Measurements from ENCODE around the gene ARHGEF17.

The ARHGEF17 gene

GRCh38 chr11:73392108-73393010, 84.3 kb downstream of the ARHGEF17 start:
- H3K4me1 ChIP-seq (ENCODE audit: insufficient read depth, low read length) = peaks cover 13% of the 10 kb centered on the region; the same call in 1 of the 2 replicates
- no peaks in the 10 kb centered on the region for H3K36me3 ChIP-seq (ENCODE audit: insufficient read depth, low read length)
- H3K9me3 ChIP-seq (ENCODE audit: control insufficient read depth, insufficient read depth, low read length) = no peaks in the 10 kb centered on the region
- H3K9ac ChIP-seq (ENCODE audit: low read depth, low read length) = no peak overlapping the region

GRCh38 chr11:73393011-73393380, 84.9 kb downstream of the ARHGEF17 start:
- Histone ChIP-seq H3K36me3 (ENCODE audit: insufficient read depth, low read length) (no peaks in the 10 kb centered on the region), H3K9ac (ENCODE audit: low read depth, low read length) (no peak overlapping the region), H3K9me3 (ENCODE audit: control insufficient read depth, insufficient read depth, low read length) (no peaks in the 10 kb centered on the region), H3K4me1 (ENCODE audit: insufficient read depth, low read length) (peaks cover 7% of the 10 kb centered on the region; the same call in 1 of the 2 replicates)

GRCh38 chr11:73393479-73394415, 85.7 kb downstream of the ARHGEF17 start:
- Histone ChIP-seq H3K4me1 (ENCODE audit: insufficient read depth, low read length) (peaks cover under 1% of the 10 kb centered on the region; the same call in 1 of the 2 replicates), H3K9me3 (ENCODE audit: control insufficient read depth, insufficient read depth, low read length) (no peaks in the 10 kb centered on the region), H3K9ac (ENCODE audit: low read depth, low read length) (no peak overlapping the region), H3K36me3 (ENCODE audit: insufficient read depth, low read length) (no peaks in the 10 kb centered on the region)

GRCh38 chr11:73394416-73395296, 86.6 kb downstream of the ARHGEF17 start:
- Histone ChIP-seq H3K36me3 (ENCODE audit: insufficient read depth, low read length) (no peaks in the 10 kb centered on the region), H3K9me3 (ENCODE audit: control insufficient read depth, insufficient read depth, low read length) (no peaks in the 10 kb centered on the region), H3K9ac (ENCODE audit: low read depth, low read length) (no peak overlapping the region), H3K4me1 (ENCODE audit: insufficient read depth, low read length) (peaks cover 8% of the 10 kb centered on the region; the same call in 1 of the 2 replicates)

GRCh38 chr11:73395297-73396208, 87.5 kb downstream of the ARHGEF17 start:
- Histone ChIP-seq H3K9me3 (ENCODE audit: control insufficient read depth, insufficient read depth, low read length) (no peaks in the 10 kb centered on the region), H3K9ac (ENCODE audit: low read depth, low read length) (no peak overlapping the region), H3K4me1 (ENCODE audit: insufficient read depth, low read length) (peaks cover 8% of the 10 kb centered on the region; the same call in 1 of the 2 replicates), H3K36me3 (ENCODE audit: insufficient read depth, low read length) (no peaks in the 10 kb centered on the region)

GRCh38 chr11:73396251-73396930, 88.3 kb downstream of the ARHGEF17 start:
- Histone ChIP-seq H3K4me1 (ENCODE audit: insufficient read depth, low read length) (peaks cover 9% of the 10 kb centered on the region; the same call in 1 of the 2 replicates), H3K9ac (ENCODE audit: low read depth, low read length) (no peak overlapping the region), H3K9me3 (ENCODE audit: control insufficient read depth, insufficient read depth, low read length) (no peaks in the 10 kb centered on the region), H3K36me3 (ENCODE audit: insufficient read depth, low read length) (no peaks in the 10 kb centered on the region)

GRCh38 chr11:73396985-73397384, 88.9 kb downstream of the ARHGEF17 start:
- Histone ChIP-seq H3K36me3 (ENCODE audit: insufficient read depth, low read length) (no peaks in the 10 kb centered on the region), H3K4me1 (ENCODE audit: insufficient read depth, low read length) (peaks cover 14% of the 10 kb centered on the region; the same call in 1 of the 2 replicates), H3K9me3 (ENCODE audit: control insufficient read depth, insufficient read depth, low read length) (no peaks in the 10 kb centered on the region), H3K9ac (ENCODE audit: low read depth, low read length) (no peak overlapping the region)

- Histone ChIP-seq H3K9ac (ENCODE audit: low read depth, low read length) (no peak overlapping the region), H3K9me3 (ENCODE audit: control insufficient read depth, insufficient read depth, low read length) (no peaks in the 10 kb centered on the region), H3K36me3 (ENCODE audit: insufficient read depth, low read length) (no peaks in the 10 kb centered on the region), H3K4me1 (ENCODE audit: insufficient read depth, low read length) (peaks cover 21% of the 10 kb centered on the region; the same call in 1 of the 2 replicates)
Measured at GRCh38 chr11:73397468-73398131, 89.5 kb downstream of the ARHGEF17 start.

- no peak overlapping the region for H3K9ac ChIP-seq (ENCODE audit: low read depth, low read length)
- H3K9me3 ChIP-seq (ENCODE audit: control insufficient read depth, insufficient read depth, low read length) = no peaks in the 10 kb centered on the region
- H3K4me1 ChIP-seq (ENCODE audit: insufficient read depth, low read length) = peaks cover 22% of the 10 kb centered on the region; the same call in 1 of the 2 replicates
- H3K36me3 ChIP-seq (ENCODE audit: insufficient read depth, low read length) = no peaks in the 10 kb centered on the region
Measured at GRCh38 chr11:73398132-73398526, 90.1 kb downstream of the ARHGEF17 start.

GRCh38 chr11:73398721-73399120, 90.6 kb downstream of the ARHGEF17 start:
- Histone ChIP-seq H3K9me3 (ENCODE audit: control insufficient read depth, insufficient read depth, low read length) (no peaks in the 10 kb centered on the region), H3K36me3 (ENCODE audit: insufficient read depth, low read length) (no peaks in the 10 kb centered on the region), H3K4me1 (ENCODE audit: insufficient read depth, low read length) (peaks cover 22% of the 10 kb centered on the region; the same call in 1 of the 2 replicates), H3K9ac (ENCODE audit: low read depth, low read length) (no peak overlapping the region)

- Histone ChIP-seq H3K4me1 (ENCODE audit: insufficient read depth, low read length) (peaks cover 22% of the 10 kb centered on the region; the same call in 1 of the 2 replicates), H3K36me3 (ENCODE audit: insufficient read depth, low read length) (no peaks in the 10 kb centered on the region), H3K9me3 (ENCODE audit: control insufficient read depth, insufficient read depth, low read length) (no peaks in the 10 kb centered on the region), H3K9ac (ENCODE audit: low read depth, low read length) (no peak overlapping the region)
Measured at GRCh38 chr11:73399159-73399590, 91.1 kb downstream of the ARHGEF17 start.

GRCh38 chr11:73399636-73400035, 91.6 kb downstream of the ARHGEF17 start:
- no peaks in the 10 kb centered on the region for H3K9me3 ChIP-seq (ENCODE audit: control insufficient read depth, insufficient read depth, low read length)
- peaks cover 22% of the 10 kb centered on the region; the same call in 1 of the 2 replicates for H3K4me1 ChIP-seq (ENCODE audit: insufficient read depth, low read length)
- H3K36me3 ChIP-seq (ENCODE audit: insufficient read depth, low read length) = no peaks in the 10 kb centered on the region
- H3K9ac ChIP-seq (ENCODE audit: low read depth, low read length) = no peak overlapping the region
